NK-92 (cell line): ENCODE results near the gene LHX8.
"Not testable (repeated sequence)": the region's sequence is repeated elsewhere in the genome, so short reads cannot be mapped to it uniquely, and the experiment has no call there.

Source experiments
- DNase-seq: peaks from one replicate; lab custom pipeline; 2025; ENCODE audit not compliant: unreplicated experiment; lab: John Stamatoyannopoulos, UW

Gene LHX8

DNA sequence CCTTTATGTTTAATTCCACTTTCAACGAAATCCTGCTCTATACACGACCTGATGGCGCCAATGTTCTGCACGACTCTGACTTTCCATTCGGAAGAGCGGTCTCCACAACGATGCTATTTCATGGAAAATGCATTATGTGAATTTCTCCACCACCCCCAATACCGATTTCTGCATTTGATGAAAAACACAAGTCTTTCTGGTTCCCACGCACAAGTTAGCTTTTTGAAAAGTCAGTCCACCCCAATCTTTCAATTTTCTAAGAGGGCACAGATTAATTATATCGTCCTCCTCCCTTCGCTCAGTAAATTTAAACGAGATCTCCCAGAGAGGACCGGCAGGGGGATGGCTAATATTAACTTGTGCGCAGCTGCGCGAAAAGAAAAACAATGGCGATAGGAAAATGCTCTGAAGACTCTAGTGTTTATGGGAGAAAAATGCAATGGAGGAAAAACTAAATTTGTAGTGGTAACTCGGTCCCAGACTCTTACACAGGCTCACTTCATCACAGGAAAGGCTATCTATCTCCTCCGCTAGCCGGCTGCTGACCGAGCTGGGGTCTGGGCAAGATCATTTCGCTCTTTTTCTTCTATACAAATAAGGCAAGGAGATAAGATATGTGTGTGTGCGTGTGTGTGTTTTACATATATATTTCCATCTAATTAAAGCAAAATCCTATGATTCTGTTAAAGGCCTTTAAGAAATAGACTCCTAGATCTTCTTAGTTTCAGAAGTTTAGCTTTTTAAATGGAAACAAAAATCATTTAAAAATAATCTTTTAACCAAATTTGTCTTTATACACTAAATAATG, 1.2 kb upstream of the LHX8 start:
- no peak for DNase-seq

DNA sequence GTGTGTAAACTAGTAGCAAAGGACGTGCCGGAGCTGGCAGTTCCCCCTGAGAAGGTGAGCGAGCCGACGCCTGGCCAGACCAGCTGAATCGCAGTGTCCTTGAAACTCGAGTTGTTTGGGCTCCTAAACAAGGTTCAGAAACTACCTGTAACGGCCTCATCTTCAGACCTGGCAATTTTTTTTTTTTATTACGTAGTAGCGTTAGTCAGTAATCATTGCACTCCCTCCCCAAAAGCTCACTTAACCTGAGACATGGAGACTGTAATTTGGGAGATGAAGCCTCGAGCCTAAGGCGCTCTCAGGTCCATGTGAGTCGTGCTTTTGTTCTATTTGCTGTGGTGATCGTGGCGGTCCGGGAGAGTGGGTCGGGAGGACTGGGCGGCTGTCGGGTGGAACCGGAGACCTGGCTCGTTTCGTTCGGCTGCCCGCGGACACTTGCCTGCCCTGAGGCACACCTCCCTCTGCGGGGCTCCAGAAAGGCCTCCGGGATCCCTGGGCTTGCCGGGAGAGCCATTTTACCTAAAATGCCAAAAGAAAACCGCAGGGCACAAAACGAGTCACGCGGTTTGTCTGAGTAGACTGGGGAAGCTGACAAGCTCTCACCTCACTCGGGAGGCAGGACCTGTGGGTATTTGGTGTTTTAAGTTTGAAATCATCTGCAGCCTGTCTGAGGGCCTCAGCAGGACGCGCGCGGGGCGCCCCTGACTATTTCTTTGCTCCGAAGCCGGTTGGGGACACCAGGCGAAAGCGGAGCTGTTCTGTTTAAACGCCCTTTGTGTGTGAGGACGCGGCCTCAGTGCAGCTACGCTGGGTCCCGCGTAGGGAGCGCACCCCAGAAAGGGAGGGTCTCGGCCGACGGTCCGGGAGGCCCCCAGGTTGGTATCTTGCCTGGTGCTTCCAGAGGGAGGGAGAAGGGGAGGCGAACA, 722 bp downstream of the LHX8 start:
- DNase-seq, result no peak

DNA sequence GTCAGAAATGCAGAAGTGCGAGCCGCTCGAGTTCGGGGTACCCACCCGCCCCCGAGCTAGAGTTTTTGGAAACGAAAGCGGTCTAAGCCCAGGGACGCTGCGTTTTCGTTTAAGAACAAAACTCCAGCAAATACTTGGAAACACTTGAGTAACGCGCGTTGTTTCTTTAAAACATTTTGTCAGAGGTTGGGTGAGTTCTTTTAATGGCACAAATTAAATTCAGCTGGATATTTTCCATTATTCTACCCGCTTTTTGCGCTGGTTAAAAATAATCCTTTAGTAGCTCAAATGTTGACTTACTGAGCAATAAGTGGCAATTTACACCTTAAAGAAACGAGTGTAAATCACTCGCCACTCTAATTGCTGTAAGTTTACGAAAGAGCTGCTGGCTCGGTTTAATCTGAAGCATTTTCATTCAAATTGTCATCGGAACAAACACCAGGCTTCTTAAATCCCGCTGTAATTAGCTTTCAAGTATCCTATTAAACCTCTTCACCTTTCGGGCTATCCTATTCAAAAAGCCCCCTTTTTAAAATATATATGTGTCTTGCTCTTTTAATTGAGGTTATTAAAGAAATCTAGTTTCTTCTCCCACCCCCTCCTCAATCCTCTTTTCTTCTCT, 1.5 kb downstream of the LHX8 start:
- DNase-seq, result no peak

DNA sequence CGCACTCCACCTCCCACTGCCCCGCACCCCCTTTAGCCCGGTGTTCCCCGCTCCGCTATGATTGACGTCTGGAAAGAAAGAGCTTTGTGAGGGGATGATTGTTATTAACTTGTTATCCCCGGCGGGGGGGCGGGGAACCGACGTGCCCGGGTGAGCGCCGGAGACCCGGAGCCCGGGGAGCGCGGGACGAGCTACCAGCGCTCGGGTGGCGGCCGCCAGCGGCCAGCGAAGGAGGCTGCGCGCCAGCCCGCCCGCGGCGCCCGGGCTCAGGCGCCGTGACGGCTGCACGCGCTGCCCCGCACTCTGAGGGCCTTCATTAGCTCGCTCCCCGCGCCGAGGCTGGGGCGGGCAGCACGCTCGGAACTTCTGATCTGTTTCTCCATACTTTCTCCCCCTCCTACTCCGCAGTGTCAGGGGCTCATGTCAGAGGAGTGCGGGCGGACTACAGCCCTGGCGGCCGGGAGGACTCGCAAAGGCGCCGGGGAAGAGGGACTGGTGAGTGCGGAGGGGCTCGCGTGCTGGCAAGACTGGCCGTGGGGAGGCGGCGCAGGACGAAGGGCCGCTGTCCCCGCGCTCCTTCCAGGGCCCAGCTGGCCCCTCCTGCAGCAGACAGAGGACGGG, 2.1 kb downstream of the LHX8 start:
- no peak for DNase-seq

DNA sequence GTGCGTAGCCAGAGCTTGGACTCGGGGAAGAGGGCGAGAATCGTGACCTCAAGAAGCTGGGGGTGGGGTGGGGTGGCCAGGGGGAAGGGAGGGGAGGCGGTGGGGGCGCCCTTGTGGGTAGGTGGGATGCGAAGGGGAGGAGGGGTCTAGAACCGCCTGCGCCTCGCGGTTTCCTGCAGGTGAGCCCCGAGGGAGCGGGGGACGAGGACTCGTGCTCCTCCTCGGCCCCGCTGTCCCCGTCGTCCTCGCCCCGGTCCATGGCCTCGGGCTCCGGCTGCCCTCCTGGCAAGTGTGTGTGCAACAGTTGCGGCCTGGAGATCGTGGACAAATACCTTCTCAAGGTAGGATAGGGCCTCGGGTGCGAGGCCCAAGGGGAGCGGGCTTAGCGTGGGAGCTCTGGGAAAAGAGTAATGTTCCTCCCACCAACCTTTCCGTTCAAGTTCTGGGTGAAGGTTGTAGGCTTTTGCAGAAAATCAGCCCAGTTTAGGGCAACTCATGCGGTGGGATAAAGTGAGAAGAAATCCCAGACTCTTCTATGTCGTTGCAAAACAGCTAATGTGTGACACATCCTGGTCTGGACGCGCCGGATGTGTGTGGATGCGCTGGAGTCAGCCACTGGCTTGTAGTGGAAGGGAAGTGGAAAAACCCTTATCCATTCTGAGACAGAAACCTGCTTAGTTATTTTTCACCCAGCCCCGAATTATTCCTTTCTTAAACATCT, 2.9 kb downstream of the LHX8 start:
- DNase-seq, result no peak

DNA sequence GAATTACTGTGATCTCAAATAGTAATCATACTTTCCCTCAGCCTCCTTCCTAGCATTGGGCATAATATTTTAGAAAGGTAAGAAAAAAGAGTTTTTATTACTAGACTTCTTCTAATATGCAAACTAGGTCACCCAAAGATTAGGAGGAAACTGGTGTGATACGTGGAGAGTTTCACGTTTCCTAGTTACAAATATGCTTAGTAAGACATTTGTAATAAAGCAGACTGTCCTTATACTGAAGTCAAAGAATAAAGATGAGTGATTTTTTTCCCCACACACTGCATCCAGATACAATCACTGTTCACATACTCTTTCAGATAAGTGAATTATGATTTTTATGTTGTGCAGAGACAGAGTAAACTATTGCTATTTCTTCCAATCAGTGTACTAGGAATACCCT, 17.9 kb downstream of the LHX8 start:
- DNase-seq, result no peak

DNA sequence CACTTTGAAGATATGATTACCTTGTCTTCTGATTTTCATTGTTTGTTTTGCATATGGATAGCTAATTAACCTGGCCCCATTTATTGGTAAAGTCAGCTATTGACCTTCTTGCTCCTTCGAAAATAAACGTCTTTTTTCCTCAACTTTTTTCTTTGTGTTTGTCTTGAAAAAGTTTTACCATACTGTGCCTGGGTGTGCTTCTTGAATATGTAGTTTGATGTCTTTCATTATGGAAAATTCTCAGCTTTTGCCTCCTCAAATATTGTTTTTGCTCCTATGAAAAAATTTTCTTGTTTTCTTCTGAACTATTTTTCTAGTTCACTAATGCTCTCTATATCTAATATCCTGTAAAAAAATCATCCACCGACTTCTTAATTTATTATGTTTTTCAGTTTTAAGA, 25.0 kb downstream of the LHX8 start:
- no peak for DNase-seq

DNA sequence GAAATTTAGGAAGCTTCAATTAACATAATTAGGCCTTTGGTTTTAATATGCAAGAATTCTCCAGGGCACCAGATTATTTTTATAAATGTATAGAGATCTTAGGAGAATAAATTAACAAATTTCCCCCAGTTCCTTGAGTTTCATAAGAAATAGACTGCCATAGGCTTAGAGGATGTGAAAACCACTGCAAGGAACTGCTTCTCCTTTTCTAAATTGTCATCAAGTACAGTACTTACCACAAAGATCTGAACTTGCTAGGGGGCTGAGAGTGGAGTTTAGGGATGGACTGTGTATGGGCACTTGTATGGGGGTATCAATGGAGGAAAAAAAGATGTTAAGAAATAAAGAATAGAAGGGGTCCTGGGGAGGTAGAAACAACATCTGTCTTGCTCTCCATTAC, 31.1 kb downstream of the LHX8 start:
- no peak for DNase-seq

DNA sequence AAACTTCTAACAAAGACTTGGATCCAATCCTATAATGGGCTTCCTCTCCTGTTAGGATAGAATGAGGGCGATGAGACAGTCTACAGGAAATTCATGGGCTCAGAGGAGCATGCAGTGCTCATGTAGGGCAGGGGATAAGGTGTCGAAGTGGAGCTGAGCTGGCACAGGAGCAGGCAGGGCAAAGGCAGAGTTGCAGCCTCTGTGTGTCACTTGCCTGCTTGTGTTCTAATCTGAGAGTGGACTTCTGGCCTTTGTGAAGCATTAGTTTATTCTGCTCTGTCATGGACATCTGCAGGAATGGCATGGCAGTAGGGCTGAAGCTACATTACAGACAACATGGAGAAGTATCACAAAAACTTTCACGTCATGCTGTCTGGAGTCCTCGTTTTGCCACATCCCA, 32.6 kb downstream of the LHX8 start:
- no peak for DNase-seq

DNA sequence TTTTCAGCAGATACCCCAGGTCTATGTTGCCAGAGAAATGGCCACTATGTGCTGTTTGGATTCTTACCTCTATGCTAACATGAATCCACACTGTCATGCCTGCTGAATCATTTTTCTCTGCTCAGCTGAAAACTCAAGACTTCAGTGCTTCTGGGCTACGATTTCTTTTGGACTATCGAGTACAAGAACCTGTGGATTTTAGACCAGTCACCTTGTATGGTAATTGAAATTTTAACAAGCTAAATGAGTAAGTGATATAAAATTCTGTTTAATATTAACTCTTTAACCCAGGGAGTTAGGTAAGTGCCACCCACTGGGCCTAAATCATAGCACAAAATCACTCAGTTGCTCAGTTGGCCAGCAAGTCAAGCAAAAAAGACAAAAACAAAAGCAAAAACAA, 35.8 kb downstream of the LHX8 start:
- DNase-seq, result no peak

DNA sequence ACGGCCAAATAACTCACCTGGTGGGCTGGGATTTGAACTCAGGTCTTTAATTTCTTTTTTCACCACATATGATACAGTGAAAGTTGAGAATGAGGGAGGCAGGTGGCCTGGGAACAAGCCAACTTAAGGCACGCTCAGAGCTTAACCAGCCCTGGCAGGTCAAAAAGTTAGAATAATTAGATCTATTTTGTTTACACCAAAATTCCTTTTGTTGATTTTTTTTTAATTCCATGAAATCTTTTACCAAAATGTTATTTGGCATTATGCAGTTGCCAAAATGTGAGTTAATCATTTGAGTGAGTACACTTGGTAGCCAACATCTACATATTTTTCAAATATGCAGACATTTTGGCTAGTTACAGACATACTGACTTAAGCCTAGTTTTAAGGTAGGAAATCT, 36.8 kb downstream of the LHX8 start:
- no peak for DNase-seq

DNA sequence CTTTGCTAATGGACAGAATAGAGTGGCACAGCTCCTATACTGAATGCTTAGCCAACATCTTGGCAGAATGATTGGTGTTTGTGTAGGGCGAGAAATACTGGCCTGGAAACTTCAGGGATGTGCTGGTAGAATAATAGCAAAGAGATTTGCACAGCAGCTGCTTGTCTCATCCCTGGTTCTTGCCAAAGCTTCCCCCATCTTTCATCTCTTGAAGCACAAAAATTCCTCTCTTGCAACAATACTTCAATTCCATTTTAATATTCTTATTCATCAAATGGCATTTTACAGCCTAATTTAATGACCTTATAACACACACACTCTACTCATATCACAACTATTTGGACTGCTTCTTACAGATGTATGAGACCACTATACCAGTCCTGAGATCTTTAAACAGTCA, 37.7 kb downstream of the LHX8 start:
- DNase-seq, result no peak

DNA sequence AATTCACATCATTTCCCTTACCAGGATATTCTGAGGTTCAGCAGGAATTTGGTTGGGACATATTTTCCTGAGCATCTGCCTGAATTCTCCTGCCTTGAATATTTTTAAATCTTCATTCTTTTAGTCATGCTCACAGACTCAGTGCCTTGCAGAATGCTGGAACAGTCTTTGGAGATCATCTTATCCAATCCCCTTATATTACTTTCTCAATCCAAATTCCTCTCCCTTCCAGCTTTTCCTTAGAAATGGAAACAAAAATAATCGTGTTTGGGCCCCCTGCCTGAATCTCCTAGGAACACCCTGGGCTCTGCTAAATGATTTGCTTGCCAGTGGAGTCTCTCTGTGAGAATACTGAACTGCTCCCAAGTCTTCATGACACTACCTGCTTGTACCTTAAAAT, 38.4 kb downstream of the LHX8 start:
- no peak for DNase-seq

DNA sequence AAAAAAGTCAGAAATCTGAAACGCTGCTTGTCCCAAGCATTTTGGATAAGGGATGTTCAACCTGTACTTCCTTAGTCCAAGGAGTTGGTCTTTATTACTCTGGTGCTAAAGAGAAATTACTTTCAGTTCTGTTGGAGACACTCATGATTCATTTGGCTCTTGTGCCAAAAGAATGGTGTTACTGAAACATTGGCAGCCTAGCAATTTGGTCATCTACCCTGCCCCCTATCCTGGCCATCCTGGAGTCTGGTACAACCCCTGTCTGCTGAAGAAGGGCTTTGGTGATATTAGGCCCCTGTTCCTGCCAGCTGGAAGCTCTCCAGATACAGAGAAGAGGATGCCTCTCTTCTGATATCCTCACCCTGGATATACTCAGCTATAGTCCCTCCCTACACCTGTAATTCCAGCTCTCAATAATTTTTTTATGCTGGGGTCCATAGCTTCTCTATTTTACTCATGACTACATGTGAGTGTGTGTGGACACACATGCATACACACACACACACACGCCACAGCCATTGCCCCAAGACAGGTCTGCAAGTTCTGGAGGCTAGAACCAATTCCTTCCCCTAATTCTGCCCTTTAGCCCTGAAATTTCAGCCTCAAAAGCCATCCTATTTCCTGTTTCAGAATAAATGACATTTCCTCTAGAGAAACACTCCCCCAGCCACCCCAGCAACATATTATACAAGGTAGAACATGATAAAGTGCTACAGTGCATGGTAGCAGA, 40.0 kb downstream of the LHX8 start:
- DNase-seq, result no peak

DNA sequence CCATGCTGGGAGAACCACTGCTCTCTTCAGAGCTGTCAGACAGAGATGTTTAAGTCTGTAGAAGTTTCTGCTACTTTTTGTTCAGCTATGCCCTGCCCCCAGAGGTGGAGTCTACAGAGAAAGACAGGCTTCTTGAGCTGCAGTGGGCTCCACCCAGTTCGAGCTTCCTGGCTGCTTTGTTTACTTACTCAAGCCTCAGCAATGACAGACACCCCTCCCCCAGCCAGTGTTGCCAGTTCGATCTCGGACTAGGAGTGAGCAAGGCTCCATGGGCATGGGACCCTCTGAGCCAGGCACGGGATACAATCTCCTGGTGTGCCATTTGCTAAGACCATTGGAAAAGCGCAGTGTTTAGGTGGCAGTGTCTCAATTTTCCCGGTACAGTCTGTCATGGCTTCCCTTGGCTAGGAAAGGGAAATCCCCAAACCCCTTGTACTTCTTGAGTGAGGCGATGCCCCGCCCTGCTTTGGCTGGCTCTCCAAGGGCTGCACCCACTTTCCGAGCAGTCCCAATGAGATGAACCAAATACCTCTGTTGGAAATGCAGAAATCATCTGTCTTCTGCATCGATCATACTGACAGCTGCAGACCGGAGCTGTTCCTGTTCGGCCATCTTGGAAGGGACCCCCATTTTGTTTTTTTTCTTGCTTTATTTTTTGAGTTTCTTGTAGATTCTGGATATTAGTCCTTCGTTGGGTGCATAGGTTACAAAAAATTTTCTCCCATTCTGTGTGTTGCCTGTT, 47.2 kb downstream of the LHX8 start:
- not testable (repeated sequence) for DNase-seq

DNA sequence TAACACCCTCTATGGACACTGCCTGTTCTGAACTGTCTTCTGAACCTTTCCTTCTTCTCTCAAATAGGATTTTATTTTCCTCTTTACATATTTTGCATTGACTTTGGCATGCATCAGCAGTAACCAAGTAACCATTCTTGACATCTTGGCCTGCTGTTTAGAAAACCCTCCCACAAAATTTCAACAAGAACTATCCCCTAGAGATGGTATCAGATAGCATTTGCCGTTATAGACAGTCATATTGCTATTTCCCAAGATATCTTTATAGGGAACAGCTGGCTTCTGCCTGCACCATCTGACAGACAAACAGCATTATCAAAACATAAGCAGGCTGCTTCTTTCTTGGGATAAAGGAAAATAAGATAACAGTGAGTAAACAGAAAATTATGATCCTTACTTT, 54.7 kb downstream of the LHX8 start:
- no peak for DNase-seq

DNA sequence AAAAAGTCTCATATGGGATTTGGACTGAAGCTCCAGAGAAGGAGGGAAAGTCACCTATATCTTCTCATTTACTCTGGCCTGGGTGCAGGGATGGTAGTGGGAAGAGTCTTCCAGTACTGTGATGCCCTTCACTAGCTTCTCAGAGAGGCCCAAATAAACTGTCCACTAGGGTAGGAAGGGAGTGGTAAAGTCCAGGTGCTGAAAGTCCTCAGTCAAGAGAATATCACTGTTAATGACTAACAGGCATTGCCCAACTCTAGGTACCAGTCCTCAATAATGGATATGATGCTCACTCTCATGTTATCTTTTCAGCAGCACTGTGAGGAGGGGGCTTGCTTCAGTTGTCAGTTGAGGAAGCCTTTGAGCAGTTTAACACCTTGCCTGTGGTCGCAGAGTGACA, 64.0 kb downstream of the LHX8 start:
- no peak for DNase-seq

DNA sequence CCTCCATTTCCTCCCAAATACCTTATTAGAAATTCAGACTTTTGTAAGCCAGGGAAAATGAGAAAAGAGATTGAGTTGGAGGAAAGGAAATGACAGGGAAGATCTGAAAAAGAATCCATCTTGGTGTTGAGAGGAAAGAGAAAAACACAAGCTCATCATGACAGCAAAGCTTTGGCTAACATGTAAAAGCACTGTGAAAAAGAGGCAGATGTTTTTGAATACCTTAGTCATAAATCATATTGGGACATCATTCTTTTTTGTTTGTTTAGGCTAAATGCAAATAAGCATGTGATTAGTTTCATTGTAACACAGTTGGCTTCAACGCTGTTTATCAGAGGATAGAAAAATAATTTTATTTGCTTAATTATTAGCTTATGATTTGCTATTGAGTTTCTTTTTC, 64.6 kb downstream of the LHX8 start:
- no peak for DNase-seq

DNA sequence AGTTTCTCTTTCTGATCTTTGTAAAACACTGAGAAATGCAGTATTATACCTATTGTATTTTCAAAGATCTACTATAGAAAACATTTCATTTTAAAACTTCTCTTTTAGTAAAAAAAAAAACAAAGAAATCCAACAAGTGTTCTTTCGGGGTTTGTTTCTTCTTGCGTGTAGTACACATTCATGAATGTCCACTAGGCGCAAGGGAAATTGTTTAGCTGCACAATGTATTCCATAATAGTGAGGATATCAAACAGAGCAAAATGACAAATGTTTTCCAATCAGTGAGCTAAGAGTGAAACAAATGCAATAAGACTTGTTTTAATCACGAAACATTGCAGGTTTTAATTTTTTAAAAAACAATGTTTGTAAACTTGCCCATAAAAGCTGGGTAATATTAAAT, 68.6 kb downstream of the LHX8 start:
- no peak for DNase-seq
